HG03135 (cell line): Measurements from ENCODE around the gene COL12A1.

ENCODE experiments used
- ATAC-seq: cut with Tn5 transposase; IDR thresholded peaks from one replicate; pipeline ENCODE4 v1.9.1; 2021; ENCODE audit warnings: mild to moderate bottlenecking, moderate library complexity; ENCODE audit not compliant: unreplicated experiment

The COL12A1 gene

DNA sequence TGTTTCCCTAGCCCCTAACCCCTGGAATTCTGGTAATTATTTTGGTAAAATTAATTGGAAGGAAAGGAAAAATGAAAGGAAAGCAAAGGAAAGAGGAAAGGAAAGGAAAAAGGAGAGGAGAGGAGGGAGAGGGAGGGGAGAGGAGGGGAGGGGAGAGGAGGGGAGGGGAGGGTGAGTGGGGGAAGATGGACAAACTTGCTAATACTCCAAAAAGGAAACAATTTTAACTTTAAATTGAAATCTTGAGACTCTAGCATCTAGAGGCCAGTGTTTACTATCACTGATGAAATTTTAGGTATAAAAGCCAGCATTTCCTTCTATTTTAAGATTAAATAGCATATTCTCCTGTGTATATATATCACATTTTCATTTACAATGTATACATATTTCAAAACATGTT, 156.5 kb downstream of the COL12A1 start:
- ATAC-seq: no peak

DNA sequence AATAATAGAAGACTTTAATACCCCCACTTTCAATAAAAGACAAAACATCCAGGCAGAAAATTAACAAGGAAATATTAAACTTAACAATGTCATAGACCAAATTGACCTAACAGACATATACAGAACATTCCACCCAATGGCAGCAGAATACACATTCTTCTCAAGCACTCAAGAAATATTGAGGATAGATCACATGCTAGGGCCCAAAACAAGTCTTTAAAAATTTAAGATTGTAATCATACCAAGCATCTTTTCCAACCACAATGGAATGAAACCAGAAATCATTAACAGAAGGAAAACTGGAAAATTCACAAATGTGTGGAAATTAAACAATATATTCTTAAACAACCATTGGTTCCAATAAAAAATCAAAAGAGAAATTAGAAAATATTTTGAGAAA, 161.0 kb downstream of the COL12A1 start:
- ATAC-seq: no peak

DNA sequence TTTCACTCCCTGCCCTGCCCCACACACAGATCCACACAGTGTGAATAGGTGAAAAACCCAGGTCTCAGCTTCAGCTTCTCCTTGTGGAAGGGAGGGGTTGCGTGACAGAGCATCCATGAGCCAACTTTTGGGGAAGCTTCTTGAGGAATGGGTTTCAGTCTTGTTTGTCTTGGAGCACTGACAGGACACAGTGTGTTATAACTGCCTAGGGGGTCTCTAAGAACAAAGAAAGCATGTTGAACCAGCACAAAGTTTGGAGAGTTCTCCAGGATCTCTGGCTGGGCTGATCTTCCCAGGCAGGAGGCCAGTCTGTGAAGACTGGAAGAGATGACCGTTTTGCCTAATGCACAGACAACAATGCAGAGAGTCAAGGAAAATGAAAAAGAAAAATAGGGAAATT, 164.5 kb downstream of the COL12A1 start:
- no peak for ATAC-seq
